GM21423 (cell line): Measurements from ENCODE around the gene SUN2.
A peak's percentile ranks its signal among the peaks of the same experiment; 100 is the strongest.
"Not testable (repeated sequence)": the region's sequence is repeated elsewhere in the genome, so short reads cannot be mapped to it uniquely, and the experiment has no call there.

Source experiments
- ATAC-seq: cut with Tn5 transposase; IDR thresholded peaks from one replicate; pipeline ENCODE4 v1.9.1; 2021; ENCODE audit warnings: mild to moderate bottlenecking, moderate library complexity; ENCODE audit not compliant: unreplicated experiment

Gene SUN2

GRCh38 chr22:38755911-38756532 lies at the start of gene SUN2:
TSS of gene SUN2 (minus strand) at chr22:38755998. CDS start at chr22:38752628, 3,370 bp downstream.
- ATAC-seq: peak; percentile 63

- not testable (repeated sequence) for ATAC-seq
Observed at GRCh38 chr22:38805041-38805593, 49.3 kb upstream of the SUN2 start.

- ATAC-seq: no peak
Observed at GRCh38 chr22:38802671-38803121, 46.9 kb upstream of the SUN2 start.

DNA sequence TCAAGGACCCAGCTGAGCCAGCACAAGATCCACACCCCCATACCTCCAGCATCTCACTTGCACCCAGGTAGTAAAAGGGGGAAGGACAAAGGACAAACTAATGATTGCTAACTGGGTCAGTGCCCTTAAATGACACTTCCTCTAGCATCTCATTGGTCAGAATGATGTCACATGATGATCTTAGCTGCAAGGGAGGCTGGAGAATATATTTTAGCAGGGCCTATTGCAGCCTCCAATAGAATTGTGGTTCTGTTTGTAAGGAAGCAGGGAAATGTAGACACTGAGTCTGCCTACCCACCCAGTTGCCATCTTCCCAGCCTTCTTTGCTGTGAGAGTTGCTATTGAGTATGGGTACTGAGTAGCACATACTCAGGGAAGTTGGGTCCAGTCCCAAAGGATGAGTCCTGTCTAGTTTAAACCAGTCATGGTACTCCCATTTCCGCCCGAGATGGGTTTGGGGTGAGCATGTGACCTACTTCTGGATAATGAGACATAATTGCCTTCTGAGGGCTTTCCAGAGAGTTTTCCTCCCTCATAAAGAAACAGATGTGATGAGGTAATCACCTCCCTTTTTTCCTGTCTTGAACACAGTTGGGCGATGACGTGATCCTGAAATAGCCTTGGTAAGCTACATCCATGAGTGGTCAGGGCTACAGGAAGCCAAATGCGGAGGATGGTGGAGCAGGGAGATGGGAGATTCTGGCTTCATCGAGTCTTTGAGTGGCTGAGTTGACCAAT lies 43.6 kb upstream of the SUN2 start:
- ATAC-seq: no peak

DNA sequence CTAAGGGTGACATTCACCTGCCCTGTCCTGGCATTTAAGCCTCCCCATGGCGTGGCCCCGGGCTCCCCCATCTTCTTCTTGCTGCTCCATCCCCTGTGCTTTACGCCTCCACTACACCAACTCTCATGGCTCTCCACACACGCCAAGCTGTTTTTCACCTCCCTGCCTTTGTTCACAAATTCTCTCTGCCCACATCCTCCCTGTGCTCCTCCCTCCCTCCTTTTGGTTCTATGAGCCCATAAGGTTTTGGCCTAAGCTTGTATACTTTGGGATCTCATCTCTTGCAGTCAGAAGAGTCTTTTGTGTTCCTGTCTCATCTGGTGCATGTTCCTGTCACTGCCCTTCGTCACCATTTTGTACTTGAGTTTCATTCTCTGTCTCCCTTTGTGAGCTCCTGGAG lies 42.7 kb upstream of the SUN2 start:
- ATAC-seq: no peak

- ATAC-seq: no peak
Observed at GRCh38 chr22:38796262-38796957, 40.6 kb upstream of the SUN2 start.

DNA sequence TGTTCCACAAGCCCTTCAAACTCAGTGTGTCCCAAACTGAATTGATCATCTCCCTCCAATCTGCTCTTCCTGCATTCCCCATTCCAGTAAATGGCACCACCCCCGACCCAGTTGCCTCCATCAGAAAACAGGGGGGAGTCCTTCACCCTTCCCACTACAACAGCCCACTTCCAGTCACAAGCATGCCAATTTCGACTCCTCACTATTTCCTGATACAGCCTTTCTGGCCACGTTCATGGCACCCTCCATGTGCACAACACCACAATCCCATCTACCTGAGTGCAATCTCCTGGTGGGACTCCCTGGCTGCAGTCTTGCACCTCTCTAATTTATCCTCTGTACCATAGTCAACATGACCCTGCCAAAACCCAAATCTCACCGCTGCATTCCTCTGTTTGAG lies 39.8 kb upstream of the SUN2 start:
- no peak for ATAC-seq

- ATAC-seq: peak; percentile 95
Observed at GRCh38 chr22:38793721-38794466, 38.1 kb upstream of the SUN2 start, which contains the start of gene DNAL4. TSS of gene DNAL4 (minus strand) at chr22:38794143. CDS start at chr22:38782731, 11,412 bp downstream.

DNA sequence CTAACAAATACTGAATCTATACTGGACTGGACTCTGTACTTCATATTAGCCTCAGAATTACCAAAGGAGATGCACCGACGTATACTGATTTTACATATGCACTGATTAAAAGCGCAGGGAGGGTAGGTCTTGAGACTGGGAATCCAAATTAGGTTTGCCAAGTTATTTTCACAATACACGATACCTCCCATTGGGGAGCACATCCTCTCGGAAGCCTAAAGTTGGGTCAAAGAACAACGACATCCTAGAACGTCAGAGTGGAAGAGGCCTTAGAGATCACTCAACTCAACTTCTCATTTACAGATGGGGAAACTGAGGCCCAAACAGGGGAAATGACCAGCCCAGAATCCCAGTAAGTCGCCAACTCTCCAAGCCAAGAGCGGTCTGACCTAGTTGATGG lies 37.5 kb upstream of the SUN2 start:
- no peak for ATAC-seq

DNA sequence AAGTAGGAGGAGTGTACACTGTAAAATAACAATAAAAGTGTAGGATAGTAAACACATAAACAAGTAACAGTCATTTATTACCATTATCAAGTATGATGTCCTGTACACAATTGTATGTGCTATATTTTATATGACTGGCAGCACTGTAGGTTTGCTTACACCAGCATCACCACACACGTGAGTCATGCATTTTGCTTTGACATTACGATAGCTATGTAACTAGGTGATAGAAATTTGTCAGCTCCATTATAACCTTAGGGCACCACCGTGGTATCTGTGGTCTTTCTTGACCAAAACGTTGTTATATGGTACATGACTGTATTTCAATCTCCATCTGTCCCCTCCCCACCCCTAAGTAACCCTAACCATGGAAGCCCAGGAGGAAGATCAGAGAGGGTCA lies 37.0 kb upstream of the SUN2 start:
- no peak for ATAC-seq

- no peak for ATAC-seq
Observed at GRCh38 chr22:38789606-38790005, 33.8 kb upstream of the SUN2 start.

- ATAC-seq: no peak
Observed at GRCh38 chr22:38788846-38789245, 33.0 kb upstream of the SUN2 start.

GRCh38 chr22:38788021-38788816 lies 32.4 kb upstream of the SUN2 start:
- no peak for ATAC-seq

GRCh38 chr22:38786631-38787030 lies 30.8 kb upstream of the SUN2 start:
- ATAC-seq: no peak

DNA sequence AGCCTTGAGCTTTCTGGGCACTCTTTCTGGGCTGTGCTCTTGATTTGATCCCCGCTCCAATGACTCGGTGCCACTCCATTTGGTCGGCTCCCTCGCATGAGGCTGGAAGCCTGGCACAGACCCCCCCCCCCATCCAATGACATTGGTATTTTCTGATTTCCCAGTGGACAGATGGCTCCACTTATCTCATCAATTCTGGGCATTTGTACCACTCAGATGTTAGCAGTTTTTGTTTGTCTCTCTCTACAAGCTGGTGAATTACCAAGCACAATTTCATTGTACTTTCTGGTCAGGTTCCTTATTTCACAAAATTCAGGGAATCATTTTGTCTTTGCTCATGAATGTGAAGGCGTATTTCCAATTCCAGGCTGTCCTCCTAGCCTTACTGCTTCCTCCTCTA lies 29.1 kb upstream of the SUN2 start:
- no peak for ATAC-seq

DNA sequence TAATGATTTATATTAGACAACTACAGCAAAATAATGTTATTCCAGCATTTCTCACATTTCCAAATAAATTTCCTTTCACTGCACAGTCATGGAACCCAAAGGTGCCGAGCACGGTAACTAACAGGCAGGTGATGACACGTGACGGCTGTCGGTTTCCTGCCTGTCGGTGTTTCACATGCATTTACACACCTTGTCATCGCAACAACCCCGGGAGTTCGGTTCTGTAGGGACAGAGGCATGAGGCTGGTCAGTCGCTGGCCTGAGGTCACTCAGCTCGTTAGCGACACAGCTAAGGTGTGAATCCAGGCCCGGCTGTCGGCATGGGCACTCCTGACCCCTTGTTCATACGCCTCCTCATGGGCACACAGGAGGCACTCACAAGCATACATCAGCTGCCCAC lies 28.2 kb upstream of the SUN2 start:
- no peak for ATAC-seq

DNA sequence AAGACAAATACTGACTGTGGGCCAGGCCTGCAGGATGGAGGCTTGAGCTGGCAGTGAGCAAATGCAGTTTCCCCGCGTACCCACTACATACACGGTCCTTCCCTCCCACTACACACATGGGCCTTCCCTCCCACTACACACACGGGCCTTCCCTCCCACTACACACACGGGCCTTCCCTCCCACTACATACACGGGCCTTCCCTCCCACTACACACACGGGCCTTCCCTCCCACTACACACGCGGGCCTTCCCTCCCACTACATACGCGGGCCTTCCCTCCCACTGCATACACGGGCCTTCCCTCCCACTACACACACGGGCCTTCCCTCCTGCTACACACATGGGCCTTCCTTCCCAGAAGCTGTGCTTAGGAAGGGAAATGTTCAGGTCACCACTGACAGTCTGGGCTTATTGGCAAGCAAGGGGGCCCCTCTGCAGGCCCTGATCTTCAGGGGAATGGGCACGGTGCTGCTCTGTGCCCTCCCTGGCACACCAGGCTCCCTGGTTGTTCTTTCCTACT lies 27.4 kb upstream of the SUN2 start:
- ATAC-seq: no peak

- no peak for ATAC-seq
Observed at GRCh38 chr22:38782402-38783094, 26.8 kb upstream of the SUN2 start.

GRCh38 chr22:38781033-38781432 lies 25.2 kb upstream of the SUN2 start:
- no peak for ATAC-seq
